HL-60 (cell line): ENCODE results near the gene GRB10.

Source experiments
- TF ChIP-seq, protein P1 (sequence below): IDR thresholded peaks from one replicate; pipeline ENCODE4 v1.5.1; 2011; ENCODE audit warnings: low read length, control low read depth, inconsistent platforms; ENCODE audit not compliant: insufficient read depth
- TF ChIP-seq, protein P2 (sequence below): IDR thresholded peaks from 2 replicates; pipeline ENCODE4 v1.6.1; 2012; ENCODE audit warnings: low read depth; ENCODE audit not compliant: insufficient replicate concordance

DNA sequence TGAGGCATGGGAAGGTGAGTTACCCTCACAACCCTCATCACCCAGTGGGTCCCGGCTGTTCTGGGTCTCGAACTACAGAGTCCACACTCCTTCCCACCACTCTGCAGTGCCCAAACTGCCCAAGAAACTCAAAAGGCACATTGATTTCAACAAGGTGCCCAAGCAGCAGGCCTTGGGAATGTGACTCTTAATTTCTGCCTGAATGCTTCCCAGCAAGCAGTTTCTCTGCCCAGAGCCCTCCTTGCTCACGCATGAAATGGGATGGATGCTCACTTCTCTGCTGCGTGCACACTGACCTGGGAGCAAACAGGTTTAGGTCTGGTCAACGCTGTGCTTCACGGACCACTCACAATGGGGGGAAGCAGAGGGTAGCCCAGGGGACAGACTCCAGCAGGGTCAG, 77.9 kb downstream of the GRB10 start:
- TF ChIP-seq, protein P1, sequence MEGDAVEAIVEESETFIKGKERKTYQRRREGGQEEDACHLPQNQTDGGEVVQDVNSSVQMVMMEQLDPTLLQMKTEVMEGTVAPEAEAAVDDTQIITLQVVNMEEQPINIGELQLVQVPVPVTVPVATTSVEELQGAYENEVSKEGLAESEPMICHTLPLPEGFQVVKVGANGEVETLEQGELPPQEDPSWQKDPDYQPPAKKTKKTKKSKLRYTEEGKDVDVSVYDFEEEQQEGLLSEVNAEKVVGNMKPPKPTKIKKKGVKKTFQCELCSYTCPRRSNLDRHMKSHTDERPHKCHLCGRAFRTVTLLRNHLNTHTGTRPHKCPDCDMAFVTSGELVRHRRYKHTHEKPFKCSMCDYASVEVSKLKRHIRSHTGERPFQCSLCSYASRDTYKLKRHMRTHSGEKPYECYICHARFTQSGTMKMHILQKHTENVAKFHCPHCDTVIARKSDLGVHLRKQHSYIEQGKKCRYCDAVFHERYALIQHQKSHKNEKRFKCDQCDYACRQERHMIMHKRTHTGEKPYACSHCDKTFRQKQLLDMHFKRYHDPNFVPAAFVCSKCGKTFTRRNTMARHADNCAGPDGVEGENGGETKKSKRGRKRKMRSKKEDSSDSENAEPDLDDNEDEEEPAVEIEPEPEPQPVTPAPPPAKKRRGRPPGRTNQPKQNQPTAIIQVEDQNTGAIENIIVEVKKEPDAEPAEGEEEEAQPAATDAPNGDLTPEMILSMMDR: no peak
- TF ChIP-seq, protein P2, sequence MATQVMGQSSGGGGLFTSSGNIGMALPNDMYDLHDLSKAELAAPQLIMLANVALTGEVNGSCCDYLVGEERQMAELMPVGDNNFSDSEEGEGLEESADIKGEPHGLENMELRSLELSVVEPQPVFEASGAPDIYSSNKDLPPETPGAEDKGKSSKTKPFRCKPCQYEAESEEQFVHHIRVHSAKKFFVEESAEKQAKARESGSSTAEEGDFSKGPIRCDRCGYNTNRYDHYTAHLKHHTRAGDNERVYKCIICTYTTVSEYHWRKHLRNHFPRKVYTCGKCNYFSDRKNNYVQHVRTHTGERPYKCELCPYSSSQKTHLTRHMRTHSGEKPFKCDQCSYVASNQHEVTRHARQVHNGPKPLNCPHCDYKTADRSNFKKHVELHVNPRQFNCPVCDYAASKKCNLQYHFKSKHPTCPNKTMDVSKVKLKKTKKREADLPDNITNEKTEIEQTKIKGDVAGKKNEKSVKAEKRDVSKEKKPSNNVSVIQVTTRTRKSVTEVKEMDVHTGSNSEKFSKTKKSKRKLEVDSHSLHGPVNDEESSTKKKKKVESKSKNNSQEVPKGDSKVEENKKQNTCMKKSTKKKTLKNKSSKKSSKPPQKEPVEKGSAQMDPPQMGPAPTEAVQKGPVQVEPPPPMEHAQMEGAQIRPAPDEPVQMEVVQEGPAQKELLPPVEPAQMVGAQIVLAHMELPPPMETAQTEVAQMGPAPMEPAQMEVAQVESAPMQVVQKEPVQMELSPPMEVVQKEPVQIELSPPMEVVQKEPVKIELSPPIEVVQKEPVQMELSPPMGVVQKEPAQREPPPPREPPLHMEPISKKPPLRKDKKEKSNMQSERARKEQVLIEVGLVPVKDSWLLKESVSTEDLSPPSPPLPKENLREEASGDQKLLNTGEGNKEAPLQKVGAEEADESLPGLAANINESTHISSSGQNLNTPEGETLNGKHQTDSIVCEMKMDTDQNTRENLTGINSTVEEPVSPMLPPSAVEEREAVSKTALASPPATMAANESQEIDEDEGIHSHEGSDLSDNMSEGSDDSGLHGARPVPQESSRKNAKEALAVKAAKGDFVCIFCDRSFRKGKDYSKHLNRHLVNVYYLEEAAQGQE: no peak
